Adrenal gland (tissue), 12 donors: ENCODE results near the gene CACNA1C. TPM values are rescaled to one million over a fixed set of nuclear protein-coding genes. Genes with fewer than 3 reads are reported as not detected.

Experiments
- DNase-seq, 7 donors: peaks; one replicate each; pipeline ENCODE4 v3.0.0-alpha.2; 2019 to 2020
- H3K27ac ChIP-seq, 5 donors: fragments of 200-600 bp; sonication (generic) in 4 of 5; 1 replicate in 3 of 5; 2 replicates in 2 of 5; pipeline versions ENCODE4 v1.5.1 to v1.8.0; 2016 to 2020; ENCODE audit warnings: mild to moderate bottlenecking in 1 of 5
- H3K27me3 ChIP-seq: fragments of 200-600 bp; 2 replicates; pipeline ENCODE4 v1.8.0; 2021
- H3K36me3 ChIP-seq, 2 donors: fragments of 200-600 bp; replicated peaks in 1 of 2; 1 replicate in 1 of 2; 2 replicates in 1 of 2; pipeline versions ENCODE4 v1.5.1 to v1.8.0; 2018 to 2022
- H3K4me1 ChIP-seq, 2 donors: fragments of 200-600 bp; replicated peaks in 1 of 2; 1 replicate in 1 of 2; 2 replicates in 1 of 2; pipeline versions ENCODE4 v1.5.1 to v1.8.0; 2018 to 2021
- H3K4me3 ChIP-seq, 4 donors: fragments of 200-600 bp; sonication (generic) in 3 of 4; one replicate each; pipeline ENCODE4 v1.5.1; 2016 to 2018
- H3K9me3 ChIP-seq, 3 donors: fragments of 200-600 bp; sonication (generic) in 1 of 3; replicated peaks in 1 of 3; 1 replicate in 2 of 3; 2 replicates in 1 of 3; pipeline versions ENCODE4 v1.5.1 to v1.8.0; 2016 to 2021
- CTCF ChIP-seq, 6 experiments: fragments of 450-650 bp in 4 of 6; fragments of 200-600 bp in 2 of 6; sonication (generic) in 1 of 6; IDR thresholded peaks; 1 replicate in 5 of 6; 2 replicates in 1 of 6; pipeline versions ENCODE4 v1.5.1 to v1.8.0; 2016 to 2021; ENCODE audit warnings: antibody characterized with exemption in 6 of 6, mild to moderate bottlenecking in 2 of 6, moderate library complexity in 1 of 6
- POLR2A ChIP-seq, 2 donors: fragments of 450-650 bp; IDR thresholded peaks; one replicate each; pipeline ENCODE4 v1.6.1; 2017; ENCODE audit warnings: antibody characterized with exemption in 2 of 2, mild to moderate bottlenecking in 2 of 2, moderate library complexity in 1 of 2
- WGBS, 4 donors: extraction: QIAGEN DNeasy Blood & Tissue Kit in 2 of 4; methylation state at CpG; one replicate each; pipeline versions ENCODE4 v1.1.5 to v1.1.7; 2013 to 2017; 5-methylcytosine and 5-hydroxymethylcytosine counted together
- intact Hi-C, 2 donors: fragments of 100-400 bp; cut with DNase I; formaldehyde crosslinking; loops; one replicate each; pipeline versions ENCODE4 v1.14.1 to v1.15.0; 2022 to 2023
- polyA plus RNA-seq, 3 donors: library from polyadenylated mRNA; stranded (reverse); fragments of 200-250 nt in 2 of 3; fragments of 350-450 nt in 1 of 3; fragmentation: Illumina TruSeq in 1 of 3; extraction: RNeasy Lipid Tissue Mini Kit (QIAGEN cat#74804) in 1 of 3; gene quantifications; one replicate each; pipeline ENCODE4 v1.2.3, GENCODE V29; 2013 to 2014
- total RNA-seq, 9 donors: library from RNA; depleted of rRNA in 4 of 9; stranded (reverse); fragments of >200 nt in 4 of 9; fragments of 120-200 nt in 1 of 9; fragmentation: NEBNext Ultra II Directional in 1 of 9; extraction: Animal tissue kit (Norgen Biotek cat#: 25700) in 1 of 9; gene quantifications; one replicate each; pipeline versions ENCODE4 v1.1.0 to v1.2.4, GENCODE V29; 2013 to 2023
- donor health status: healthy with polysubstance abuse.
- donor health status: Bipolar disorder and iron deficiency.
- donor health status: DM: yes; HTN: yes; CAD: no.
- donor health status: DM: no; HTN: no; CAD: no.
- donor health status: DM: no; HTN: no; CAD: no.
- donor health status: DM: yes; HTN: yes; CAD: no.

CACNA1C gene
- total and polyA plus RNA-seq, 12 donors: 1.4 to 5.8 (median 3.5) TPM

- intact Hi-C loops: loop anchor here (10.0 kb wide), 3 partner anchors 532 to 952 kb away; partner anchors contain the start of gene CACNA1C (in 1 of the 2)
- TF ChIP-seq POLR2A (IDR thresholded peaks at IDR 0.05): no peak
- TF ChIP-seq CTCF (IDR thresholded peaks at IDR 0.05): no peak
- H3K9me3 ChIP-seq: no peaks in the 10 kb centered on the region
- H3K36me3 ChIP-seq: no peaks in the 10 kb centered on the region
- 72 to 76% (median 75%) methylated on average over 12 of the region's 12 CpGs for WGBS, 4 donors
- peaks cover 0 to 8% of the 10 kb centered on the region in 2 donors for H3K4me1 ChIP-seq
- no peaks in the 10 kb centered on the region for H3K27me3 ChIP-seq
- DNase-seq: no peak
- no peak overlapping the region for H3K4me3 ChIP-seq
- H3K27ac ChIP-seq: no peak overlapping the region
Measured at GRCh38 chr12:2586156-2587038, 533.6 kb downstream of the CACNA1C start.

GRCh38 chr12:2588345-2588744 is 535.6 kb downstream of the CACNA1C start:
- Histone ChIP-seq H3K27me3 (no peaks in the 10 kb centered on the region), H3K4me3 (no peak overlapping the region), H3K36me3 (no peaks in the 10 kb centered on the region), H3K4me1 (peaks cover 0 to 1% of the 10 kb centered on the region in 2 donors), H3K27ac (no peak overlapping the region), H3K9me3 (no peaks in the 10 kb centered on the region)
- 84 to 94% (median 90%) methylated on average over 6 to 7 of the region's 7 CpGs for WGBS, 4 donors
- no peak for TF ChIP-seq CTCF (IDR thresholded peaks at IDR 0.05)
- TF ChIP-seq POLR2A (IDR thresholded peaks at IDR 0.05): no peak
- intact Hi-C loops: loop anchor here (10.0 kb wide), 3 partner anchors 534 to 954 kb away; partner anchors contain the start of gene CACNA1C (in 1 of the 2)
- DNase-seq: no peak

- H3K27me3 ChIP-seq: no peaks in the 10 kb centered on the region
- WGBS, 4 donors: 83 to 92% (median 88%) methylated on average over 11 of the region's 11 CpGs
- intact Hi-C loops: loop anchor here (10.0 kb wide), 3 partner anchors 535 to 955 kb away; partner anchors contain the start of gene CACNA1C (in 1 of the 2)
- H3K4me1 ChIP-seq: no peaks in the 10 kb centered on the region
- H3K27ac ChIP-seq: no peak overlapping the region
- no peak for DNase-seq
- TF ChIP-seq POLR2A (IDR thresholded peaks at IDR 0.05) (no peak), CTCF (IDR thresholded peaks at IDR 0.05) (no peak)
- H3K36me3 ChIP-seq: no peaks in the 10 kb centered on the region
- H3K4me3 ChIP-seq: no peak overlapping the region
- peaks cover 0 to 10% (median 0%) of the 10 kb centered on the region in 3 donors for H3K9me3 ChIP-seq
Measured at GRCh38 chr12:2589381-2589780, 536.6 kb downstream of the CACNA1C start.

- H3K27ac ChIP-seq: no peak overlapping the region
- H3K4me1 ChIP-seq: no peaks in the 10 kb centered on the region
- 90 to 100% (median 95%) methylated on average over 5 of the region's 5 CpGs for WGBS, 4 donors
- intact Hi-C loops: no loop called here
- no peak for DNase-seq
- H3K36me3 ChIP-seq: no peaks in the 10 kb centered on the region
- H3K9me3 ChIP-seq: peaks cover 0 to 12% (median 0%) of the 10 kb centered on the region in 3 donors
- H3K4me3 ChIP-seq: no peak overlapping the region
- no peaks in the 10 kb centered on the region for H3K27me3 ChIP-seq
- no peak for TF ChIP-seq POLR2A (IDR thresholded peaks at IDR 0.05)
- no peak for TF ChIP-seq CTCF (IDR thresholded peaks at IDR 0.05)
Measured at GRCh38 chr12:2593045-2593444, 540.3 kb downstream of the CACNA1C start.
